Smooth muscle cell (in vitro differentiated cells): Measurements from ENCODE around the gene BICDL2. TPM values are rescaled to one million over a fixed set of nuclear protein-coding genes. Genes with fewer than 3 reads are reported as not detected.
A peak's percentile ranks its signal among the peaks of the same experiment; 100 is the strongest.

Experiments
- DNase-seq: peaks from one replicate; lab custom pipeline; 2025; ENCODE audit not compliant: unreplicated experiment; lab: John Stamatoyannopoulos, UW
- H2AFZ ChIP-seq: fragments of 200-600 bp; sonication (generic); 2 replicates; pipeline ENCODE4 v1.6.0; 2016; ENCODE audit warnings: antibody characterized with exemption, low read depth, mild to moderate bottlenecking
- H3F3A ChIP-seq: fragments of 200-600 bp; sonication (generic); 2 replicates; pipeline ENCODE4 v1.6.0; 2017; ENCODE audit warnings: antibody characterized with exemption, low read depth
- H3K27ac ChIP-seq: fragments of 200-600 bp; sonication (generic); 2 replicates; pipeline ENCODE4 v1.5.1; 2016; ENCODE audit warnings: low read depth, mild to moderate bottlenecking
- H3K27me3 ChIP-seq: fragments of 200-600 bp; sonication (generic); 2 replicates; pipeline ENCODE4 v1.6.1; 2016; ENCODE audit warnings: low read depth, mild to moderate bottlenecking
- H3K36me3 ChIP-seq: fragments of 200-600 bp; sonication (generic); 2 replicates; pipeline ENCODE4 v1.5.1; 2016; ENCODE audit warnings: low read depth
- H3K4me1 ChIP-seq: fragments of 200-600 bp; sonication (generic); 2 replicates; pipeline ENCODE4 v1.5.1; 2016; ENCODE audit warnings: low read depth
- H3K4me2 ChIP-seq: fragments of 200-600 bp; sonication (generic); 2 replicates; pipeline ENCODE4 v1.6.0; 2016; ENCODE audit warnings: mild to moderate bottlenecking
- H3K4me3 ChIP-seq: fragments of 200-600 bp; sonication (generic); 2 replicates; pipeline ENCODE4 v1.5.1; 2016; ENCODE audit warnings: mild to moderate bottlenecking
- H3K79me2 ChIP-seq: fragments of 200-600 bp; sonication (generic); 2 replicates; pipeline ENCODE4 v1.6.0; 2016; ENCODE audit warnings: low read depth, mild to moderate bottlenecking
- H3K9ac ChIP-seq: fragments of 200-600 bp; sonication (generic); 2 replicates; pipeline ENCODE4 v1.6.0; 2016; ENCODE audit warnings: low read depth
- H3K9me3 ChIP-seq: fragments of 200-600 bp; sonication (generic); replicated peaks from 2 replicates; pipeline ENCODE4 v1.5.1; 2016; ENCODE audit warnings: low read depth
- H4K20me1 ChIP-seq: fragments of 200-600 bp; sonication (generic); 2 replicates; pipeline ENCODE4 v1.6.0; 2016; ENCODE audit warnings: low read depth
- CTCF ChIP-seq: fragments of 200-600 bp; sonication (generic); IDR thresholded peaks from 2 replicates; pipeline ENCODE4 v1.5.1; 2017; ENCODE audit warnings: borderline replicate concordance, mild to moderate bottlenecking, antibody characterized with exemption; ENCODE audit not compliant: insufficient read depth, poor library complexity, severe bottlenecking
- WGBS: methylation state at CpG from one replicate; pipeline ENCODE4 v1.1.7; 2016; ENCODE audit warnings: low lambda C conversion rate; 5-methylcytosine and 5-hydroxymethylcytosine counted together
- polyA plus RNA-seq: library from polyadenylated mRNA; unstranded; fragments of >200 nt; fragmentation: Nextera tagmentation; extraction: Ambion mirVana; gene quantifications from 2 replicates; pipeline ENCODE4 v1.2.1, GENCODE V29; 2016
- small RNA-seq: library from RNA; depleted of rRNA; stranded (forward); fragments of <200 nt; gene quantifications from one replicate; pipeline ENCODE3, GENCODE V24; 2014
- total RNA-seq: library from RNA; depleted of rRNA; stranded (reverse); fragments of >200 nt; gene quantifications from 2 replicates; pipeline ENCODE4 v1.2.3, GENCODE V29; 2014

BICDL2 gene
- total and polyA plus RNA-seq, 2 experiments from 2014 or later, result 0.86 to 1.5 TPM

- Histone ChIP-seq H3K27ac (no peak overlapping the region), H4K20me1 (no peaks in the 10 kb centered on the region), H3K4me2 (peak overlapping the region; percentile 88), H3F3A (peaks cover 11% of the 10 kb centered on the region), H3K9me3 (no peaks in the 10 kb centered on the region), H2AFZ (no peak overlapping the region), H3K27me3 (no peaks in the 10 kb centered on the region), H3K79me2 (no peaks in the 10 kb centered on the region), H3K36me3 (no peaks in the 10 kb centered on the region), H3K4me1 (peaks cover 20% of the 10 kb centered on the region), H3K9ac (no peak overlapping the region), H3K4me3 (peak overlapping the region; percentile 70)
- no peak for DNase-seq
- WGBS, result 29% methylated on average over 33 of the region's 33 CpGs
- TF ChIP-seq CTCF, result no peak
These were observed 55.4 kb downstream of the BICDL2 start for GRCh38 chr16:2981177-2981898.

GRCh38 chr16:2980227-2981176, 56.2 kb downstream of the BICDL2 start, which contains the start of gene PKMYT1:
TSS of gene PKMYT1 (minus strand) at chr16:2980446. CDS start at chr16:2979657, 789 bp downstream.
- peaks cover 11% of the 10 kb centered on the region for H3F3A ChIP-seq
- no peaks in the 10 kb centered on the region for H3K27me3 ChIP-seq
- no peaks in the 10 kb centered on the region for H3K79me2 ChIP-seq
- peak within 1 kb of the TSS; percentile 80 for H3K9ac ChIP-seq
- peak within 1 kb of the TSS; percentile 52 for H3K27ac ChIP-seq
- H3K36me3 ChIP-seq, result no peaks in the 10 kb centered on the region
- peak; percentile 77 for DNase-seq
- no peak for TF ChIP-seq CTCF
- WGBS, result 9% methylated on average over 59 of the region's 91 CpGs
- peak within 1 kb of the TSS; percentile 88 for H3K4me2 ChIP-seq
- H4K20me1 ChIP-seq, result no peaks in the 10 kb centered on the region
- H2AFZ ChIP-seq, result peak within 1 kb of the TSS; percentile 81
- no peaks in the 10 kb centered on the region for H3K9me3 ChIP-seq
- H3K4me1 ChIP-seq, result peaks cover 20% of the 10 kb centered on the region
- peak within 1 kb of the TSS; percentile 70 for H3K4me3 ChIP-seq

- Histone ChIP-seq H3K4me2 (peak overlapping the region; percentile 88), H3K79me2 (no peaks in the 10 kb centered on the region), H3K9ac (peak overlapping the region; percentile 73), H3K4me1 (peaks cover 20% of the 10 kb centered on the region), H3K27me3 (no peaks in the 10 kb centered on the region), H3F3A (peaks cover 11% of the 10 kb centered on the region), H3K4me3 (peak overlapping the region; percentile 70), H3K36me3 (no peaks in the 10 kb centered on the region), H3K27ac (no peak overlapping the region), H4K20me1 (no peaks in the 10 kb centered on the region), H2AFZ (peak overlapping the region; percentile 81), H3K9me3 (no peaks in the 10 kb centered on the region)
- no peak for TF ChIP-seq CTCF
- 6% methylated on average over 32 of the region's 43 CpGs for WGBS
- DNase-seq, result no peak
These were observed 57.0 kb downstream of the BICDL2 start for GRCh38 chr16:2979669-2980226.

Small RNA genes within 50 kb of the gene (small RNA-seq; reads per million reads assigned to genes)
- gene LINC00514 (0.08 reads per million), gene RNU1-22P (not detected)

Other genes with a start within 250 kb of the BICDL2 start
- gene PRSS33, start 249.4 kb downstream of the BICDL2 start, total RNA-seq, result not detected in 2 replicates
- not detected in 2 replicates for gene PRSS33, start 249.4 kb downstream of the BICDL2 start, polyA plus RNA-seq
- not detected in 2 replicates for gene PRSS41, start 238.5 kb downstream of the BICDL2 start, total RNA-seq
- gene PRSS41, start 238.5 kb downstream of the BICDL2 start, polyA plus RNA-seq, result not detected in 2 replicates
- not detected in 2 replicates for gene PRSS21, start 219.7 kb downstream of the BICDL2 start, total RNA-seq
- gene PRSS21, start 219.7 kb downstream of the BICDL2 start, polyA plus RNA-seq, result not detected in 2 replicates
- not detected in 2 replicates for gene ZG16B, start 206.6 kb downstream of the BICDL2 start, total RNA-seq
- not detected in 2 replicates for gene ZG16B, start 206.6 kb downstream of the BICDL2 start, polyA plus RNA-seq
- 2.2 TPM in 1 of 2 replicates, not detected in the other for gene PRSS22, start 178.8 kb downstream of the BICDL2 start, total RNA-seq
- 0.79 and 3.7 TPM in 2 replicates for gene PRSS22, start 178.8 kb downstream of the BICDL2 start, polyA plus RNA-seq
- 31.7 and 44.6 TPM in 2 replicates for gene FLYWCH2, start 153.7 kb downstream of the BICDL2 start, total RNA-seq
- gene FLYWCH2, start 153.7 kb downstream of the BICDL2 start, polyA plus RNA-seq, result 49.3 and 52.7 TPM in 2 replicates
- gene FLYWCH1, start 125.0 kb downstream of the BICDL2 start, total RNA-seq, result 13.5 and 26.1 TPM in 2 replicates
- 26.0 and 26.4 TPM in 2 replicates for gene FLYWCH1, start 125.0 kb downstream of the BICDL2 start, polyA plus RNA-seq
- 0.27 and 1.3 TPM in 2 replicates for gene KREMEN2, start 72.7 kb downstream of the BICDL2 start, total RNA-seq
- 2.0 TPM in 2 replicates for gene KREMEN2, start 72.7 kb downstream of the BICDL2 start, polyA plus RNA-seq
- gene PAQR4, start 67.6 kb downstream of the BICDL2 start, total RNA-seq, result 4.6 and 4.8 TPM in 2 replicates
- gene PAQR4, start 67.6 kb downstream of the BICDL2 start, polyA plus RNA-seq, result 7.9 and 9.3 TPM in 2 replicates
- 10.4 and 13.8 TPM in 2 replicates for gene PKMYT1, start 56.5 kb downstream of the BICDL2 start, total RNA-seq
- gene PKMYT1, start 56.5 kb downstream of the BICDL2 start, polyA plus RNA-seq, result 28.9 and 32.6 TPM in 2 replicates
- 1.3 and 1.8 TPM in 2 replicates for gene CLDN9, start 24.0 kb downstream of the BICDL2 start, total RNA-seq
- gene CLDN9, start 24.0 kb downstream of the BICDL2 start, polyA plus RNA-seq, result 0.81 and 4.5 TPM in 2 replicates
- 97.0 and 113 TPM in 2 replicates for gene CLDN6, start 18.8 kb downstream of the BICDL2 start, total RNA-seq
- gene CLDN6, start 18.8 kb downstream of the BICDL2 start, polyA plus RNA-seq, result 55.4 and 365 TPM in 2 replicates
- 192 and 219 TPM in 2 replicates for gene TNFRSF12A, start 16.6 kb downstream of the BICDL2 start, total RNA-seq
- gene TNFRSF12A, start 16.6 kb downstream of the BICDL2 start, polyA plus RNA-seq, result 386 and 512 TPM in 2 replicates
- gene HCFC1R1, start 13.0 kb downstream of the BICDL2 start, total RNA-seq, result 63.3 and 73.5 TPM in 2 replicates
- 337 and 367 TPM in 2 replicates for gene HCFC1R1, start 13.0 kb downstream of the BICDL2 start, polyA plus RNA-seq
- 24.1 and 28.9 TPM in 2 replicates for gene THOC6, start 12.9 kb downstream of the BICDL2 start, total RNA-seq
- 59.4 and 83.9 TPM in 2 replicates for gene THOC6, start 12.9 kb downstream of the BICDL2 start, polyA plus RNA-seq
- gene MMP25, start 9.6 kb upstream of the BICDL2 start, total RNA-seq, result 0.36 and 0.90 TPM in 2 replicates
- 1.3 and 3.5 TPM in 2 replicates for gene MMP25, start 9.6 kb upstream of the BICDL2 start, polyA plus RNA-seq
- gene IL32, start 28.7 kb upstream of the BICDL2 start, total RNA-seq, result 25.1 and 26.3 TPM in 2 replicates
- 27.7 and 35.0 TPM in 2 replicates for gene IL32, start 28.7 kb upstream of the BICDL2 start, polyA plus RNA-seq
- gene ZSCAN10, start 62.4 kb upstream of the BICDL2 start, total RNA-seq, result not detected in 2 replicates
- gene ZSCAN10, start 62.4 kb upstream of the BICDL2 start, polyA plus RNA-seq, result 0.30 TPM in 1 of 2 replicates, not detected in the other
- gene ZNF205, start 75.6 kb upstream of the BICDL2 start, total RNA-seq, result 7.2 and 7.9 TPM in 2 replicates
- gene ZNF205, start 75.6 kb upstream of the BICDL2 start, polyA plus RNA-seq, result 11.9 and 12.8 TPM in 2 replicates
- 4.4 and 9.2 TPM in 2 replicates for gene ZNF213, start 98.1 kb upstream of the BICDL2 start, total RNA-seq
- 8.3 and 9.6 TPM in 2 replicates for gene ZNF213, start 98.1 kb upstream of the BICDL2 start, polyA plus RNA-seq
- not detected in 2 replicates for gene OR1F1, start 151.3 kb upstream of the BICDL2 start, total RNA-seq
- gene OR1F1, start 151.3 kb upstream of the BICDL2 start, polyA plus RNA-seq, result not detected in 2 replicates
- gene ZNF200, start 198.2 kb upstream of the BICDL2 start, total RNA-seq, result 7.7 and 8.7 TPM in 2 replicates
- gene ZNF200, start 198.2 kb upstream of the BICDL2 start, polyA plus RNA-seq, result 6.1 and 7.0 TPM in 2 replicates
- gene MEFV, start 219.7 kb upstream of the BICDL2 start, total RNA-seq, result 0.72 TPM in 1 of 2 replicates, not detected in the other
- not detected in 2 replicates for gene MEFV, start 219.7 kb upstream of the BICDL2 start, polyA plus RNA-seq
- 17.6 and 32.2 TPM in 2 replicates for gene ZNF263, start 246.5 kb upstream of the BICDL2 start, total RNA-seq
- gene ZNF263, start 246.5 kb upstream of the BICDL2 start, polyA plus RNA-seq, result 27.4 and 29.0 TPM in 2 replicates